C4-2B (cell line): ENCODE data around the gene CCNO.

Experiments
- ZFX ChIP-seq: fragments of 450-650 bp; IDR thresholded peaks from 2 replicates; pipeline ENCODE4 v1.6.1; 2017
- TF ChIP-seq, protein P1 (sequence below): fragments of 450-650 bp; conservative IDR thresholded peaks from 2 replicates; pipeline ENCODE4 v1.5.1; 2017; ENCODE audit warnings: mild to moderate bottlenecking

DNA sequence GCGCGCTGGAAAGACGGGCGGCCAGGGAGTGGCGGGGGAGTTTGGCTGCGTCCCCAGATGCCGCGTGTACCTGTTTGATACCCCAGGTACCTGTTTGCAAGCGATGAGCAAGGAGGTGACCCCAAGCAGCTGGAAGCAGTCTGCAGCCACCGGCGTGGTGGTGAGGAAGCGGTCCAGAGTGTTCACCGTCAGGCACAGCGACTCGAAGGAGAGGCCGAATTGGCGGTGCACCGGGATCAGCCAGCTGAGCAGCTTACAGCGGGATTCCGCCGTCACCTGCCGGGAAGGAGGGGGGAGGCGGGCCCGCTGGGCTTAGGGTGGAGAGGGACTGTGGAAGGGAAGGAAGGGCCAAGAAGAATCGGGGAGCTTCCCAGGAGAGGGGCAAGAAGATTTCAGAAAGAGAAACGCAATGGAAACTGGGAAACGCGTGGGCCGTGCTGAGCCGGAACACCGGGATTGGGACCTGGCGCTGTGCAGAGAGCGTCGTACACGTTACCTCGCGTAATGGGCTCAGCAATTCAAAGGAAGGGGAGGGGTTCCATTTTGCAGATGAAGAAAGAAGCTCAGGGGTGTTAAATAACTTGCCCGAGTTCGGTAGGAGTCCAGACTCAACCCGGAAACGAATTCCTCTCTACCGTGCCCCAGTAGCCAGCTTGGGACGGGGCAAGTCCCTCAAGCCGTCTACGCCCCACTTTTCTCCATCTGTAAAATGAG is 980 bp downstream of the CCNO start:
- TF ChIP-seq, protein P1, sequence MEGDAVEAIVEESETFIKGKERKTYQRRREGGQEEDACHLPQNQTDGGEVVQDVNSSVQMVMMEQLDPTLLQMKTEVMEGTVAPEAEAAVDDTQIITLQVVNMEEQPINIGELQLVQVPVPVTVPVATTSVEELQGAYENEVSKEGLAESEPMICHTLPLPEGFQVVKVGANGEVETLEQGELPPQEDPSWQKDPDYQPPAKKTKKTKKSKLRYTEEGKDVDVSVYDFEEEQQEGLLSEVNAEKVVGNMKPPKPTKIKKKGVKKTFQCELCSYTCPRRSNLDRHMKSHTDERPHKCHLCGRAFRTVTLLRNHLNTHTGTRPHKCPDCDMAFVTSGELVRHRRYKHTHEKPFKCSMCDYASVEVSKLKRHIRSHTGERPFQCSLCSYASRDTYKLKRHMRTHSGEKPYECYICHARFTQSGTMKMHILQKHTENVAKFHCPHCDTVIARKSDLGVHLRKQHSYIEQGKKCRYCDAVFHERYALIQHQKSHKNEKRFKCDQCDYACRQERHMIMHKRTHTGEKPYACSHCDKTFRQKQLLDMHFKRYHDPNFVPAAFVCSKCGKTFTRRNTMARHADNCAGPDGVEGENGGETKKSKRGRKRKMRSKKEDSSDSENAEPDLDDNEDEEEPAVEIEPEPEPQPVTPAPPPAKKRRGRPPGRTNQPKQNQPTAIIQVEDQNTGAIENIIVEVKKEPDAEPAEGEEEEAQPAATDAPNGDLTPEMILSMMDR = no peak
- no peak for TF ChIP-seq ZFX
